ENCODE results near the gene SMIM32. TPM values are rescaled to one million over a fixed set of nuclear protein-coding genes. Genes with fewer than 3 reads are reported as not detected.

Gene SMIM32
- total RNA-seq, 2 donors from 2014 or later, result not detected

- Histone ChIP-seq H3K4me1 (ENCODE audit: control insufficient read depth in 1 of 2, low read depth in 2 of 2) (no peaks in the 10 kb centered on the region), H3K36me3 (no peaks in the 10 kb centered on the region), H3K4me3 (no peak overlapping the region), H3K27ac (no peak overlapping the region), H3K27me3 (replicated peaks; ENCODE audit: insufficient read depth) (no peaks in the 10 kb centered on the region), H3K9me3 (no peaks in the 10 kb centered on the region)
- DNase-seq (ENCODE audit: low spot score), result no peak
- TF ChIP-seq, protein P1, sequence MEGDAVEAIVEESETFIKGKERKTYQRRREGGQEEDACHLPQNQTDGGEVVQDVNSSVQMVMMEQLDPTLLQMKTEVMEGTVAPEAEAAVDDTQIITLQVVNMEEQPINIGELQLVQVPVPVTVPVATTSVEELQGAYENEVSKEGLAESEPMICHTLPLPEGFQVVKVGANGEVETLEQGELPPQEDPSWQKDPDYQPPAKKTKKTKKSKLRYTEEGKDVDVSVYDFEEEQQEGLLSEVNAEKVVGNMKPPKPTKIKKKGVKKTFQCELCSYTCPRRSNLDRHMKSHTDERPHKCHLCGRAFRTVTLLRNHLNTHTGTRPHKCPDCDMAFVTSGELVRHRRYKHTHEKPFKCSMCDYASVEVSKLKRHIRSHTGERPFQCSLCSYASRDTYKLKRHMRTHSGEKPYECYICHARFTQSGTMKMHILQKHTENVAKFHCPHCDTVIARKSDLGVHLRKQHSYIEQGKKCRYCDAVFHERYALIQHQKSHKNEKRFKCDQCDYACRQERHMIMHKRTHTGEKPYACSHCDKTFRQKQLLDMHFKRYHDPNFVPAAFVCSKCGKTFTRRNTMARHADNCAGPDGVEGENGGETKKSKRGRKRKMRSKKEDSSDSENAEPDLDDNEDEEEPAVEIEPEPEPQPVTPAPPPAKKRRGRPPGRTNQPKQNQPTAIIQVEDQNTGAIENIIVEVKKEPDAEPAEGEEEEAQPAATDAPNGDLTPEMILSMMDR (IDR thresholded peaks at IDR 0.05), result no peak
- ATAC-seq (ENCODE audit: insufficient number of reproducible peaks, low FRiP score, low read depth), result no peak
These were observed 42.4 kb upstream of the SMIM32 start for GRCh38 chr5:136235321-136235720.

GRCh38 chr5:136232316-136232715 is 39.4 kb upstream of the SMIM32 start:
- no peaks in the 10 kb centered on the region for H3K4me1 ChIP-seq (ENCODE audit: control insufficient read depth in 1 of 2, low read depth in 2 of 2)
- no peak overlapping the region for H3K4me3 ChIP-seq
- DNase-seq (ENCODE audit: low spot score) (no peak), ATAC-seq (ENCODE audit: insufficient number of reproducible peaks, low FRiP score, low read depth) (no peak)
- H3K36me3 ChIP-seq, result no peaks in the 10 kb centered on the region
- TF ChIP-seq, protein P1 (IDR thresholded peaks at IDR 0.05), result no peak
- no peak overlapping the region for H3K27ac ChIP-seq
- no peaks in the 10 kb centered on the region for H3K27me3 ChIP-seq (replicated peaks; ENCODE audit: insufficient read depth)
- H3K9me3 ChIP-seq, result no peaks in the 10 kb centered on the region

- no peak for DNase-seq (ENCODE audit: low spot score)
- Histone ChIP-seq H3K4me1 (ENCODE audit: control insufficient read depth in 1 of 2, low read depth in 2 of 2) (no peaks in the 10 kb centered on the region), H3K27ac (no peak overlapping the region), H3K9me3 (no peaks in the 10 kb centered on the region), H3K36me3 (no peaks in the 10 kb centered on the region), H3K4me3 (no peak overlapping the region), H3K27me3 (replicated peaks; ENCODE audit: insufficient read depth) (no peaks in the 10 kb centered on the region)
- TF ChIP-seq, protein P1 (IDR thresholded peaks at IDR 0.05), result no peak
- ATAC-seq (ENCODE audit: insufficient number of reproducible peaks, low FRiP score, low read depth), result no peak
These were observed 37.2 kb upstream of the SMIM32 start for GRCh38 chr5:136230176-136230575.

GRCh38 chr5:136228136-136228757 is 35.3 kb upstream of the SMIM32 start:
- Histone ChIP-seq H3K27me3 (replicated peaks; ENCODE audit: insufficient read depth) (no peaks in the 10 kb centered on the region), H3K4me1 (ENCODE audit: control insufficient read depth in 1 of 2, low read depth in 2 of 2) (no peaks in the 10 kb centered on the region), H3K36me3 (no peaks in the 10 kb centered on the region), H3K27ac (no peak overlapping the region), H3K4me3 (no peak overlapping the region), H3K9me3 (no peaks in the 10 kb centered on the region)
- ATAC-seq (ENCODE audit: insufficient number of reproducible peaks, low FRiP score, low read depth) (no peak), DNase-seq (ENCODE audit: low spot score) (no peak)
- TF ChIP-seq, protein P1 (IDR thresholded peaks at IDR 0.05), result no peak

DNA sequence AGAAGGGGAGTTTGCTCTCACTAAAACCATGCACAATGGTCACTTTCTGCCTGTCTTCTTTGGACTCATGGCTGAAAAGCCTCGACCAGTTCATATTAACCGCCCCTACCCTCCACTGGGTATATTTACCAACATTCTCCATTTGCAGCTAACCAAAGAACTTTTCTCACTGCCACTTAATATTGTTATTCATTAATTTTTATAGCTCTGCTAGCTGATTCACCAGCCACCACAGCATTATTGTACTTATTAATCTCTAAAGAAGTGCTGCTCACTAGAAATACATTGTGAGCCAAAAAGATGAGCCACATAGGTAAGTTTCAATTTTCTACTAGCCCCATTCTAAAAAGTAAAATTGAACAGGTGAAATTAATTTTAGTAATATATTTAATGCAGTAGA is 33.4 kb upstream of the SMIM32 start:
- no peaks in the 10 kb centered on the region for H3K36me3 ChIP-seq
- H3K4me3 ChIP-seq, result no peak overlapping the region
- H3K4me1 ChIP-seq (ENCODE audit: control insufficient read depth in 1 of 2, low read depth in 2 of 2), result no peaks in the 10 kb centered on the region
- ATAC-seq (ENCODE audit: insufficient number of reproducible peaks, low FRiP score, low read depth), result no peak
- no peaks in the 10 kb centered on the region for H3K27me3 ChIP-seq (replicated peaks; ENCODE audit: insufficient read depth)
- DNase-seq (ENCODE audit: low spot score), result no peak
- H3K9me3 ChIP-seq, result no peaks in the 10 kb centered on the region
- no peak overlapping the region for H3K27ac ChIP-seq
- TF ChIP-seq, protein P1 (IDR thresholded peaks at IDR 0.05), result no peak

All from thoracic aorta (tissue), 2 donors.